Lower lobe of right lung (tissue), 2 donors: ENCODE data around the gene NCOA4. TPM values are rescaled to one million over a fixed set of nuclear protein-coding genes. Genes with fewer than 3 reads are reported as not detected.

Experiments
- ATAC-seq, 2 donors: fragments of 200-7000 bp; cut with Tn5 transposase; one replicate each; pipeline ENCODE4 v1.9.1; 2020 to 2022; ENCODE audit warnings: mild to moderate bottlenecking in 2 of 2, moderate library complexity in 2 of 2
- DNase-seq: peaks from one replicate; pipeline ENCODE4 v3.0.0-alpha.2; 2020
- H3K27ac ChIP-seq: fragments of 200-600 bp; one replicate; pipeline ENCODE4 v1.8.0; 2022
- H3K27me3 ChIP-seq: fragments of 200-600 bp; one replicate; pipeline ENCODE4 v1.8.0; 2022; ENCODE audit warnings: low read depth
- H3K36me3 ChIP-seq: fragments of 200-600 bp; one replicate; pipeline ENCODE4 v1.8.0; 2022; ENCODE audit warnings: mild to moderate bottlenecking
- H3K4me1 ChIP-seq: fragments of 200-600 bp; one replicate; pipeline ENCODE4 v1.8.0; 2022
- H3K4me3 ChIP-seq: fragments of 200-600 bp; one replicate; pipeline ENCODE4 v1.8.0; 2022; ENCODE audit warnings: mild to moderate bottlenecking
- H3K9me3 ChIP-seq: fragments of 200-600 bp; one replicate; pipeline ENCODE4 v1.8.0; 2022
- intact Hi-C: fragments of 100-400 bp; cut with DNase I; formaldehyde crosslinking; loops from one replicate; pipeline ENCODE4 v1.11.0; 2022
- total RNA-seq: library from RNA; stranded (reverse); fragmentation: NEBNext Ultra II Directional; extraction: Animal tissue kit (Norgen Biotek cat#: 25700); gene quantifications from one replicate; pipeline ENCODE4 v1.2.1, GENCODE V29; 2021
- TF ChIP-seq, protein P1 (sequence below): fragments of 200-600 bp; IDR thresholded peaks from one replicate; pipeline ENCODE4 v1.8.0; 2022; ENCODE audit warnings: antibody characterized with exemption, mild to moderate bottlenecking
- donor health status: DM: no; HTN: yes; CAD: no; lungs with severe emphysema.

Gene NCOA4
- total RNA-seq, 1 donor from 2014 or later = 194 TPM

DNA sequence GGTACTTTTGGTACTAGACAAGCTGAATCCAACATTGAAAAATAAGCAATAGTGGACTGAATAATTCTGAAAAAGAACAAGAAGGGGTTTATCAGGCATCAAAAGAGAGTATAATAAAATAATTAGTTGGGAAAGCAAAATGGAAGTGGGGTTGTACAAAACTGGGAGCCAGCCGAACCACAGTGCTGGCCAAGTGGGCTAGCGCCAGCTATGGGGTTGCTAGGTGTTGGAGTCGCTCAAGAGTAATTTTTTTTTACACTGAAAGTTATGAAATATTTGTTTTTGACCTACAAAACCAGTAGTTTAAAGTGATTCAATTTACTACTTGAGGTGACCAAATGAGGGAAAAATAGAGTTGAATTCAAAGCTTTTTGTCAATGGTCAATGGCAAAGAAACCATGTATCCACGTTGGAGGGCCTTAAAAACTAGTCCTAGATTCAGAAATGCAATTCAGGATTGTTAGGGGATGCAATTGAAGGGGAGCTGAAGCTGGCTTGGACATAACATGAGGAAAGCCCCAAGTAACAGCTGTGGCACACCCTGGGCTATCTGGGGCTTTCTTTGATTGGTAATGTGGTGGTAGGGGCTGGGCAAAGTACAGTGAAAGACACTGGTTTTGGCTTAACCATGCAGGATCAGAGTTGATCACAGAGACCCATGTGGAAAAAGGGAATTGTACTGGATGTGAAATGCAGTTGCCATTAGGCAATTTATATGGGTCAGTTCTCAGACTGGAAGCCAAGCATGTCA is 43.9 kb upstream of the NCOA4 start:
- no peak overlapping the region for H3K27ac ChIP-seq
- H3K27me3 ChIP-seq = no peaks in the 10 kb centered on the region
- intact Hi-C loops = no loop called here
- no peak for ATAC-seq
- no peak overlapping the region for H3K4me3 ChIP-seq
- H3K9me3 ChIP-seq = no peaks in the 10 kb centered on the region
- no peaks in the 10 kb centered on the region for H3K36me3 ChIP-seq
- H3K4me1 ChIP-seq = no peaks in the 10 kb centered on the region
- no peak for DNase-seq
- TF ChIP-seq, protein P1, sequence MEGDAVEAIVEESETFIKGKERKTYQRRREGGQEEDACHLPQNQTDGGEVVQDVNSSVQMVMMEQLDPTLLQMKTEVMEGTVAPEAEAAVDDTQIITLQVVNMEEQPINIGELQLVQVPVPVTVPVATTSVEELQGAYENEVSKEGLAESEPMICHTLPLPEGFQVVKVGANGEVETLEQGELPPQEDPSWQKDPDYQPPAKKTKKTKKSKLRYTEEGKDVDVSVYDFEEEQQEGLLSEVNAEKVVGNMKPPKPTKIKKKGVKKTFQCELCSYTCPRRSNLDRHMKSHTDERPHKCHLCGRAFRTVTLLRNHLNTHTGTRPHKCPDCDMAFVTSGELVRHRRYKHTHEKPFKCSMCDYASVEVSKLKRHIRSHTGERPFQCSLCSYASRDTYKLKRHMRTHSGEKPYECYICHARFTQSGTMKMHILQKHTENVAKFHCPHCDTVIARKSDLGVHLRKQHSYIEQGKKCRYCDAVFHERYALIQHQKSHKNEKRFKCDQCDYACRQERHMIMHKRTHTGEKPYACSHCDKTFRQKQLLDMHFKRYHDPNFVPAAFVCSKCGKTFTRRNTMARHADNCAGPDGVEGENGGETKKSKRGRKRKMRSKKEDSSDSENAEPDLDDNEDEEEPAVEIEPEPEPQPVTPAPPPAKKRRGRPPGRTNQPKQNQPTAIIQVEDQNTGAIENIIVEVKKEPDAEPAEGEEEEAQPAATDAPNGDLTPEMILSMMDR = no peak

GRCh38 chr10:46073564-46073963 is 43.1 kb upstream of the NCOA4 start:
- intact Hi-C loops = no loop called here
- no peaks in the 10 kb centered on the region for H3K4me1 ChIP-seq
- H3K9me3 ChIP-seq = no peaks in the 10 kb centered on the region
- no peak for DNase-seq
- no peak overlapping the region for H3K27ac ChIP-seq
- no peaks in the 10 kb centered on the region for H3K27me3 ChIP-seq
- H3K4me3 ChIP-seq = no peak overlapping the region
- TF ChIP-seq, protein P1 = no peak
- ATAC-seq = no peak
- no peaks in the 10 kb centered on the region for H3K36me3 ChIP-seq

GRCh38 chr10:46070749-46071148 is 40.3 kb upstream of the NCOA4 start:
- intact Hi-C loops = no loop called here
- H3K4me1 ChIP-seq = no peaks in the 10 kb centered on the region
- TF ChIP-seq, protein P1 = no peak
- no peaks in the 10 kb centered on the region for H3K27me3 ChIP-seq
- no peaks in the 10 kb centered on the region for H3K36me3 ChIP-seq
- no peak for ATAC-seq
- H3K9me3 ChIP-seq = no peaks in the 10 kb centered on the region
- H3K4me3 ChIP-seq = no peak overlapping the region
- no peak overlapping the region for H3K27ac ChIP-seq
- DNase-seq = no peak

DNA sequence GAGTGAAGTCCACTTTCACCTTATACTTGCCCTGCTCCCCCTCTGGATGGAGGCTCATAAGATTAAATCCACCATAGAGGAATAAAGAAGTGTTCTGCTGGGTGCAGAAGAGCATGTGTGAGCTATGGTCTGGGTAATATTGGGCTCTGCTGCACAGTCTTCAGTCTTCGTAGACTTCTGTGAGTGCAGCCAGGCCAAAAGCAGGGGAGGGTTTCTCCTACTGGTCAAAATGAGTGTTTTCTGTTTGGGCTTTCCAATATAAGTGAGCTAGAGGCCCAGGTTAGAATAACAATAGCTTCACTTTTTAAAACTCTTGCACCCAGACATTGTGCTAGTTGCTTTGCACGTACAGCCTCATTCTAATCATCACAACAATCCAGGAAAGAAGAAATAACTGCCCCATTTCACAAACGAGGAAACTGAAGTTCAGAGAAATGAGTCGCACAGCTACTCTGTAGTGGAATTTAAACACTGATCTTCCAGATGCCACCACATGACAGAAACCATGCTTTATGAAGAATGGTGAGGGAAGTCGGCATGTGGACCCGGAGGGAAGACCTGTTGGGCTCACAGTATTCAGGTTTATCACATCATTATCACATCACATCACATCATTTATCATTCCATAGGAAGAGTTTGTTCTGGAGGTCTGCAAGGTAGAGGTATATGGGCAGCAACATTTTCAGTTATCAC is 39.5 kb upstream of the NCOA4 start:
- Histone ChIP-seq H3K4me3 (no peak overlapping the region), H3K27ac (no peak overlapping the region), H3K27me3 (no peaks in the 10 kb centered on the region), H3K36me3 (no peaks in the 10 kb centered on the region), H3K9me3 (no peaks in the 10 kb centered on the region), H3K4me1 (no peaks in the 10 kb centered on the region)
- no peak for DNase-seq
- ATAC-seq = no peak
- TF ChIP-seq, protein P1 = no peak
- intact Hi-C loops = no loop called here

DNA sequence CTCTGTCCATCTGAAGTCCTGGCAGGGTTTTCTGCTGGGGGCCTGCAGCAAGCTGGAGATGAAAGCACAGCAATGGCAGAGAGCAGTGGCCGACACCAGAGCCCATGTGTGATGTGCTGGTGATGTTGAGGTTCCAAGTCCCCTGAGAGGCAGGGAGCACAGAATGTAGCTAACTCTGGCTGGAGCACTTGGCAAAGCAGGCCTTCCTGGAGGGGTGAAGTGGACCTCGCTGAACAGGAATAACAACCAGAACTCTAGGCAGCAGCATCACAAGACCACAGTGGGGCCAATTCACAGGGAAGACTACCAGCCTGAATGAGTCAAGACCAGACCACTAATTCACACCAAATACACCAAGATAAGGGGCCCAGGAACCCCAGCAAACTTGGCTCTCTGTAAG is 38.5 kb upstream of the NCOA4 start:
- H3K27me3 ChIP-seq = no peaks in the 10 kb centered on the region
- H3K36me3 ChIP-seq = no peaks in the 10 kb centered on the region
- DNase-seq (no peak), ATAC-seq (no peak)
- H3K4me3 ChIP-seq = no peak overlapping the region
- TF ChIP-seq, protein P1 = no peak
- no peak overlapping the region for H3K27ac ChIP-seq
- intact Hi-C loops = no loop called here
- no peaks in the 10 kb centered on the region for H3K4me1 ChIP-seq
- no peaks in the 10 kb centered on the region for H3K9me3 ChIP-seq
